Calu3 (cell line): Measurements from ENCODE around the gene CARM1. TPM values are rescaled to one million over a fixed set of nuclear protein-coding genes. Genes with fewer than 3 reads are reported as not detected.

Experiments
- BruUV-seq: library from RNA; stranded (reverse); fragments of 400-500 nt; replicated peaks from 2 replicates; lab custom pipeline; 2021; lab: Mats Ljungman, UMichigan
- CTCF ChIA-PET: fragments of 300-600 bp; sonication (Branson Sonifier 250); formaldehyde crosslinking; loops from one replicate; lab custom pipeline; 2022; ENCODE audit warnings: antibody characterized with exemption; lab: Charles Lee
- DNase-seq: peaks from one replicate; pipeline ENCODE4 v3.0.0; 2022
- H3K27ac Mint-ChIP-seq: one replicate; pipeline ENCODE4 v1.8.0; 2022; ENCODE audit warnings: mixed read lengths; ENCODE audit not compliant: unreplicated experiment
- H3K27me3 Mint-ChIP-seq: one replicate; pipeline ENCODE4 v1.8.0; 2022; ENCODE audit warnings: mixed read lengths; ENCODE audit not compliant: unreplicated experiment
- H3K36me3 Mint-ChIP-seq: one replicate; pipeline ENCODE4 v1.8.0; 2022; ENCODE audit warnings: mild to moderate bottlenecking, moderate library complexity, mixed read lengths; ENCODE audit not compliant: insufficient read depth, unreplicated experiment
- H3K4me1 Mint-ChIP-seq: one replicate; pipeline ENCODE4 v1.8.0; 2022; ENCODE audit warnings: mild to moderate bottlenecking, low read depth, mixed read lengths; ENCODE audit not compliant: unreplicated experiment
- H3K4me3 Mint-ChIP-seq: one replicate; pipeline ENCODE4 v1.8.0; 2022; ENCODE audit warnings: mild to moderate bottlenecking, low read depth, moderate library complexity, mixed read lengths; ENCODE audit not compliant: unreplicated experiment
- H3K9me3 Mint-ChIP-seq: one replicate; pipeline ENCODE4 v1.8.0; 2022; ENCODE audit warnings: low read depth, mixed read lengths; ENCODE audit not compliant: unreplicated experiment
- CTCF ChIP-seq: fragments of 200-600 bp; IDR thresholded peaks from one replicate; pipeline ENCODE4 v1.8.0; 2022; ENCODE audit warnings: antibody characterized with exemption; ENCODE audit not compliant: unreplicated experiment
- intact Hi-C: fragments of 100-400 bp; cut with micrococcal nuclease; formaldehyde crosslinking; loops from one replicate; pipeline ENCODE4 v1.10.0; 2022; ENCODE audit not compliant: unreplicated experiment
- total RNA-seq: library from RNA; stranded (reverse); gene quantifications from 2 replicates; pipeline ENCODE4 v1.2.3, GENCODE V29; 2022

CARM1 gene
- total RNA-seq, 1 experiment from 2014 or later = 32.8 TPM

- no TSS peak for BruUV-seq
- no peak overlapping the region for H3K4me3 Mint-ChIP-seq
- DNase-seq = no peak
- CTCF ChIA-PET = interaction anchor here (0.5 to 1.0 kb wide), 2 partner anchors 10 to 16 kb away, joined by 7 to 8 read pairs; no protein-coding TSS in a partner anchor
- no peaks in the 10 kb centered on the region for H3K27me3 Mint-ChIP-seq
- H3K9me3 Mint-ChIP-seq = no peaks in the 10 kb centered on the region
- no peak for TF ChIP-seq CTCF
- H3K36me3 Mint-ChIP-seq = peaks cover 32% of the 10 kb centered on the region
- no peak overlapping the region for H3K27ac Mint-ChIP-seq
- intact Hi-C loops = no loop called here
- H3K4me1 Mint-ChIP-seq = peaks cover 5% of the 10 kb centered on the region
These were observed 93.5 kb downstream of the CARM1 start for GRCh38 chr19:10964903-10965302.

GRCh38 chr19:10965398-10965797 lies 94.0 kb downstream of the CARM1 start:
- no peak overlapping the region for H3K27ac Mint-ChIP-seq
- peaks cover 27% of the 10 kb centered on the region for H3K36me3 Mint-ChIP-seq
- H3K4me1 Mint-ChIP-seq = peaks cover 5% of the 10 kb centered on the region
- no peaks in the 10 kb centered on the region for H3K27me3 Mint-ChIP-seq
- BruUV-seq = no TSS peak
- no peak overlapping the region for H3K4me3 Mint-ChIP-seq
- CTCF ChIA-PET = interaction anchor here (1.0 kb wide), 1 partner anchor 10 kb away, joined by 7 read pairs; no protein-coding TSS in a partner anchor
- no peak for DNase-seq
- intact Hi-C loops = no loop called here
- TF ChIP-seq CTCF = no peak
- H3K9me3 Mint-ChIP-seq = no peaks in the 10 kb centered on the region

- BruUV-seq = no TSS peak
- Mint-ChIP-seq H3K4me1 (peaks cover 5% of the 10 kb centered on the region), H3K4me3 (no peak overlapping the region), H3K27ac (no peak overlapping the region), H3K9me3 (no peaks in the 10 kb centered on the region), H3K36me3 (peaks cover 16% of the 10 kb centered on the region), H3K27me3 (no peaks in the 10 kb centered on the region)
- intact Hi-C loops = no loop called here
- no peak for TF ChIP-seq CTCF
- CTCF ChIA-PET = interaction anchor here (0.7 kb wide), 1 partner anchor 26 kb away, joined by 4 read pairs; no protein-coding TSS in a partner anchor
- no peak for DNase-seq
These were observed 95.5 kb downstream of the CARM1 start for GRCh38 chr19:10966809-10967208.

GRCh38 chr19:10968527-10969135 lies 97.3 kb downstream of the CARM1 start:
- no peak for TF ChIP-seq CTCF
- Mint-ChIP-seq H3K4me3 (no peak overlapping the region), H3K4me1 (peaks cover 5% of the 10 kb centered on the region), H3K27me3 (no peaks in the 10 kb centered on the region), H3K9me3 (no peaks in the 10 kb centered on the region), H3K27ac (no peak overlapping the region), H3K36me3 (peaks cover 10% of the 10 kb centered on the region)
- CTCF ChIA-PET = no interaction called here
- intact Hi-C loops = no loop called here
- no peak for DNase-seq
- no TSS peak for BruUV-seq
